HepG2 (cell line): ENCODE results near the gene ING5. TPM values are rescaled to one million over a fixed set of nuclear protein-coding genes. Genes with fewer than 3 reads are reported as not detected.

ENCODE experiments used
- ARID2 ChIP-seq: sonication (generic); formaldehyde crosslinking; IDR thresholded peaks from 2 replicates; pipeline ENCODE4 v1.8.1; 2022; ENCODE audit warnings: mild to moderate bottlenecking, missing genetic modification reagents, borderline replicate concordance
- GATAD1 ChIP-seq: IDR thresholded peaks from 2 replicates; pipeline ENCODE4 v1.6.1; 2016; ENCODE audit warnings: missing genetic modification reagents, missing compliant biosample characterization
- HIVEP1 ChIP-seq: sonication (generic); formaldehyde crosslinking; IDR thresholded peaks from 2 replicates; pipeline ENCODE4 v1.4.0; 2020; ENCODE audit warnings: mild to moderate bottlenecking, missing genetic modification reagents
- NAIF1 ChIP-seq: sonication (generic); formaldehyde crosslinking; IDR thresholded peaks from 2 replicates; pipeline ENCODE4 v1.5.0; 2020; ENCODE audit warnings: mild to moderate bottlenecking, missing genetic modification reagents, borderline replicate concordance
- NFE2L1 ChIP-seq: sonication (generic); formaldehyde crosslinking; IDR thresholded peaks from 2 replicates; pipeline ENCODE4 v1.4.0; 2020; ENCODE audit warnings: missing genetic modification reagents, mild to moderate bottlenecking, borderline replicate concordance
- NFYC ChIP-seq: IDR thresholded peaks from 2 replicates; pipeline ENCODE4 v1.6.1; 2016; ENCODE audit warnings: missing genetic modification reagents, missing compliant biosample characterization
- PATZ1 ChIP-seq: sonication (generic); formaldehyde crosslinking; IDR thresholded peaks from 2 replicates; pipeline ENCODE4 v1.4.0; 2020; ENCODE audit warnings: missing genetic modification reagents
- SMYD3 ChIP-seq: sonication (generic); formaldehyde crosslinking; IDR thresholded peaks from 2 replicates; pipeline ENCODE4 v1.8.1; 2023; ENCODE audit warnings: mild to moderate bottlenecking, missing genetic modification reagents
- SNAI1 ChIP-seq: sonication (generic); formaldehyde crosslinking; IDR thresholded peaks from 2 replicates; pipeline ENCODE4 v1.5.0; 2020; ENCODE audit warnings: mild to moderate bottlenecking, missing genetic modification reagents, borderline replicate concordance
- SNAPC5 ChIP-seq: sonication (generic); formaldehyde crosslinking; IDR thresholded peaks from 2 replicates; pipeline ENCODE4 v1.8.1; 2023; ENCODE audit warnings: mild to moderate bottlenecking, missing genetic modification reagents, borderline replicate concordance
- TARDBP ChIP-seq: sonication (generic); formaldehyde crosslinking; IDR thresholded peaks from 2 replicates; pipeline ENCODE4 v1.8.0; 2022; ENCODE audit warnings: mild to moderate bottlenecking, missing genetic modification reagents
- TRAFD1 ChIP-seq: sonication (generic); formaldehyde crosslinking; IDR thresholded peaks from 2 replicates; pipeline ENCODE4 v1.5.1; 2020; ENCODE audit warnings: missing genetic modification reagents, mild to moderate bottlenecking, borderline replicate concordance
- ZEB1 ChIP-seq: IDR thresholded peaks from 2 replicates; pipeline ENCODE4 v1.6.1; 2012; ENCODE audit warnings: mild to moderate bottlenecking, low read depth, inconsistent platforms; ENCODE audit not compliant: insufficient replicate concordance
- ZFY ChIP-seq: sonication (generic); formaldehyde crosslinking; IDR thresholded peaks from 2 replicates; pipeline ENCODE4 v1.4.0; 2020; ENCODE audit warnings: missing genetic modification reagents
- ZNF230 ChIP-seq: sonication (generic); formaldehyde crosslinking; IDR thresholded peaks from 2 replicates; pipeline ENCODE4 v1.4.0; 2020; ENCODE audit warnings: mild to moderate bottlenecking, missing genetic modification reagents
- ZNF44 ChIP-seq: sonication (generic); formaldehyde crosslinking; IDR thresholded peaks from 2 replicates; pipeline ENCODE4 v1.5.1; 2020; ENCODE audit warnings: mild to moderate bottlenecking, missing genetic modification reagents
- ZNF468 ChIP-seq: sonication (generic); formaldehyde crosslinking; IDR thresholded peaks from 2 replicates; pipeline ENCODE4 v1.8.0; 2022; ENCODE audit warnings: mild to moderate bottlenecking, moderate library complexity, missing genetic modification reagents
- ZNF770 ChIP-seq: sonication (generic); formaldehyde crosslinking; IDR thresholded peaks from 2 replicates; pipeline ENCODE4 v1.5.0; 2020; ENCODE audit warnings: mild to moderate bottlenecking, missing genetic modification reagents
- ZSCAN29 ChIP-seq: sonication (generic); formaldehyde crosslinking; conservative IDR thresholded peaks from 2 replicates; pipeline ENCODE4 v1.4.0; 2020; ENCODE audit warnings: mild to moderate bottlenecking, missing genetic modification reagents
- polyA plus RNA-seq, 8 experiments: library from polyadenylated mRNA; depleted of rRNA in 3 of 8; stranded (reverse) in 7 of 8; unstranded in 1 of 8; fragments of >200 nt; fragmentation: Illumina TruSeq in 4 of 8; extraction: Trizol in 4 of 8; gene quantifications; 2 replicates each; pipeline versions ENCODE4 v1.2.1 to v1.2.3, GENCODE V29; 2011 to 2016; ENCODE audit warnings: low read depth in 4 of 8, missing spikeins in 1 of 8, mixed read lengths in 1 of 8; ENCODE audit not compliant: insufficient read depth in 1 of 8
- total RNA-seq, 5 experiments: library from RNA; depleted of rRNA; stranded (reverse); fragments of >200 nt; fragmentation: Illumina TruSeq; extraction: Trizol; gene quantifications; 2 replicates each; pipeline ENCODE4 v1.2.3, GENCODE V29; 2016; ENCODE audit warnings: low read depth in 1 of 5
- TF ChIP-seq, protein P1 (sequence below): IDR thresholded peaks from 2 replicates; pipeline ENCODE4 v1.6.1; 2016; ENCODE audit warnings: mild to moderate bottlenecking, missing biosample characterization, missing genetic modification reagents
- TF ChIP-seq, protein P2 (sequence below): sonication (generic); formaldehyde crosslinking; IDR thresholded peaks from 2 replicates; pipeline ENCODE4 v1.8.0; 2022; ENCODE audit warnings: mild to moderate bottlenecking, missing genetic modification reagents, borderline replicate concordance
- TF ChIP-seq, protein P3 (sequence below): sonication (generic); formaldehyde crosslinking; IDR thresholded peaks from 2 replicates; pipeline ENCODE4 v1.4.0; 2020; ENCODE audit warnings: missing genetic modification reagents, low read depth, mild to moderate bottlenecking, borderline replicate concordance

The ING5 gene
- total and polyA plus RNA-seq, 2 of the 13 experiments (the other 11 are each of a cell fraction or from before 2014, with no cell fraction given): 61.9 to 71.9 TPM

DNA sequence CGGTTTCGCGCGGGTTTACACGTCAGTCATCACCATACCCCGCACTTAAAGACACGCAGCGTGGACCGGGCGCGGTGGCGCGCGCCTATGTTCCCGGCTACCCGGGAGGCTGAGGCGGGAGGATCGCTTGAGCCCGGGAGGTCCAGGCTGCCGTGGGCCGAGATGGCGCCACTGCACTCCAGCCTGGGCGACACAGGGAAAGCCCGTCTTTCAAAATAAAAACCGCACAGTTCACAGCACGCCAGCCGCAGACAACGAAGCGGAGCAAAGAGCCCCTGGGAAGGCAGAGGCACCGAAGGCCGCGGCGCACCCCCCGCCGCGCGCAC is 15.6 kb upstream of the ING5 start (continued):
- TF ChIP-seq NAIF1: no peak
- no peak for TF ChIP-seq ZNF230 (CRISPR knock-in tag)
- TF ChIP-seq, protein P1, sequence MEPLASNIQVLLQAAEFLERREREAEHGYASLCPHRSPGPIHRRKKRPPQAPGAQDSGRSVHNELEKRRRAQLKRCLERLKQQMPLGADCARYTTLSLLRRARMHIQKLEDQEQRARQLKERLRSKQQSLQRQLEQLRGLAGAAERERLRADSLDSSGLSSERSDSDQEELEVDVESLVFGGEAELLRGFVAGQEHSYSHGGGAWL: peak; percentile 4; the same call in 1 of the 2 replicates
- no peak for TF ChIP-seq TRAFD1
- peak; percentile 70 for TF ChIP-seq ARID2 (CRISPR knock-in tag)
- 0 out of 2 replicates have a peak, but pooled peaks have one; percentile 14 for TF ChIP-seq ZNF468 (CRISPR knock-in tag)
- peak; percentile 67; the same call in 1 of the 2 replicates for TF ChIP-seq HIVEP1 (CRISPR knock-in tag)
- no peak for TF ChIP-seq PATZ1 (CRISPR knock-in tag)
- no peak for TF ChIP-seq GATAD1 (CRISPR knock-in tag)
- no peak for TF ChIP-seq TARDBP (CRISPR knock-in tag)
- TF ChIP-seq SMYD3 (CRISPR knock-in tag): peak; percentile 60
- TF ChIP-seq, protein P2, sequence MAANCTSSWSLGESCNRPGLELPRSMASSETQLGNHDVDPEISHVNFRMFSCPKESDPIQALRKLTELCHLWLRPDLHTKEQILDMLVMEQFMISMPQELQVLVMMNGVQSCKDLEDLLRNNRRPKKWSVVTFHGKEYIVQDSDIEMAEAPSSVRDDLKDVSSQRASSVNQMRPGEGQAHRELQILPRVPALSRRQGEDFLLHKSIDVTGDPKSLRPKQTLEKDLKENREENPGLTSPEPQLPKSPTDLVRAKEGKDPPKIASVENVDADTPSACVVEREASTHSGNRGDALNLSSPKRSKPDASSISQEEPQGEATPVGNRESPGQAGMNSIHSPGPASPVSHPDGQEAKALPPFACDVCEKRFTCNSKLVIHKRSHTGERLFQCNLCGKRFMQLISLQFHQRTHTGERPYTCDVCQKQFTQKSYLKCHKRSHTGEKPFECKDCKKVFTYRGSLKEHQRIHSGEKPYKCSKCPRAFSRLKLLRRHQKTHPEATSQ: peak; percentile 73; the same call in 1 of the 2 replicates
- 0 out of 2 replicates have a peak, but pooled peaks have one; percentile 56 for TF ChIP-seq NFE2L1 (CRISPR knock-in tag)
- TF ChIP-seq SNAI1 (CRISPR knock-in tag): peak; percentile 68; the same call in 1 of the 2 replicates
- no peak for TF ChIP-seq ZEB1
- no peak for TF ChIP-seq ZSCAN29 (CRISPR knock-in tag)
- no peak for TF ChIP-seq ZFY (CRISPR knock-in tag)
- TF ChIP-seq, protein P3, sequence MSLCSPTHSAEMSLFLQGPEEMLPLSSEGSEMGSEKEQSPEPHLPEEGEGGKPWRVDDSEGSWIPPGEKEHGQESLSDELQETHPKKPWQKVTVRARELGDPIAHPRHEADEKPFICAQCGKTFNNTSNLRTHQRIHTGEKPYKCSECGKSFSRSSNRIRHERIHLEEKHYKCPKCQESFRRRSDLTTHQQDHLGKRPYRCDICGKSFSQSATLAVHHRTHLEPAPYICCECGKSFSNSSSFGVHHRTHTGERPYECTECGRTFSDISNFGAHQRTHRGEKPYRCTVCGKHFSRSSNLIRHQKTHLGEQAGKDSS: no peak
- no peak for TF ChIP-seq ZNF44
- peak; percentile 93 for TF ChIP-seq ZNF770
- TF ChIP-seq SNAPC5 (CRISPR knock-in tag): 0 out of 2 replicates have a peak, but pooled peaks have one; percentile 67
- TF ChIP-seq NFYC (CRISPR knock-in tag): no peak
